Breast epithelium (tissue), 3 donors: ENCODE measurements around the gene SAMSN1.

Experiments used
- CTCF ChIP-seq, 3 donors: fragments of 450-650 bp; IDR thresholded peaks; one replicate each; pipeline ENCODE4 v1.5.1; 2016 to 2017; ENCODE audit warnings: antibody characterized with exemption in 3 of 3, mild to moderate bottlenecking in 3 of 3, moderate library complexity in 3 of 3
- POLR2A ChIP-seq: fragments of 450-650 bp; IDR thresholded peaks from one replicate; pipeline ENCODE4 v1.6.1; 2016; ENCODE audit warnings: antibody characterized with exemption, mild to moderate bottlenecking, moderate library complexity
- POLR2AphosphoS5 ChIP-seq, 3 donors: sonication (generic); formaldehyde crosslinking; IDR thresholded peaks; one replicate each; pipeline ENCODE4 v1.6.1; 2017; ENCODE audit warnings: antibody characterized with exemption in 3 of 3

- no peak for TF ChIP-seq CTCF (IDR thresholded peaks at IDR 0.05)
- no peak for TF ChIP-seq POLR2AphosphoS5 (IDR thresholded peaks at IDR 0.05)
- TF ChIP-seq POLR2A: no peak
Observed at GRCh38 chr21:14553422-14553821, 7.3 kb upstream of the SAMSN1 start.
